CD4-positive, alpha-beta T cell treated with Interleukin-10 for 1 hour (primary cell): ENCODE data around the gene CPN1.

Source experiments
- DNase-seq: peaks from one replicate; pipeline ENCODE4 v3.0.0-alpha.2; 2020

The CPN1 gene

GRCh38 chr10:100075426-100076220 lies 6.0 kb downstream of the CPN1 start:
- DNase-seq, result no peak

DNA sequence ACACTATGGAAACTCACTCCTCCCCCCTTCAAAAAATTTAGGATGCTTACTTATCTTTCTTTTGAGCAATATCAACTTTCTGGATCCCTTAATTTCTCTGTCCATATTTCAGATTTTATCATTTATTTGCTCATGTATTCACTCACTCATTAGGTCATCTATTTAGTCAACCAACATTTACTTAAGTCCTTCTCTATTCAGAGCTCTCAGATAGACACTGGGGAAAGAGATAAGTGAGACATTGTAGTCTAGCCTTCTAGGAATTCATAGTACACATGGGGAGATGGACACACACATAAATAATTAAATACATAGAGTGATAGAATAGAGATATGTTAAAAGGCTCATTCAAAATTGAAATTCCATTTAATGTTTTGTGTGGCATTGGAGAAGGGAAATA lies 9.2 kb downstream of the CPN1 start:
- DNase-seq, result no peak

DNA sequence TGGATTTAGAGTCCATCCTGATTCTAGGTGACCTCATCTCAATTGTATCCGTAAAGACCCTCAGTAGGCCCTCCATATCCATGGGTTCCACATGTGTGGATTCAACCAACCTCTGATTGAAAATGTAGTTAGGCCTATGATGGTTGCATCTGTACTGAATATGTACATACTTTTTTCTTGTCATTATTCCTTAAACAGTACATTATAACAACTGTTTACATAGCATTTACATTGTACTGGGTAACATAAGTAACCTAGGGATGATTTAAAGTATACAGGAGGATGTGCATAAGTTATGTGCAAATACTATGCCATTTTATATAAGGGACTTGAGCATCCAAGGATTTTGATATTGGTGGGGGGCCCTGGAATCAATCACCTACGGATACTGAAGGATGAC lies 10.1 kb downstream of the CPN1 start:
- DNase-seq, result no peak

GRCh38 chr10:100067466-100067865 lies 14.2 kb downstream of the CPN1 start:
- no peak for DNase-seq

- DNase-seq, result no peak
Observed at GRCh38 chr10:100065084-100065660, 16.5 kb downstream of the CPN1 start.

DNA sequence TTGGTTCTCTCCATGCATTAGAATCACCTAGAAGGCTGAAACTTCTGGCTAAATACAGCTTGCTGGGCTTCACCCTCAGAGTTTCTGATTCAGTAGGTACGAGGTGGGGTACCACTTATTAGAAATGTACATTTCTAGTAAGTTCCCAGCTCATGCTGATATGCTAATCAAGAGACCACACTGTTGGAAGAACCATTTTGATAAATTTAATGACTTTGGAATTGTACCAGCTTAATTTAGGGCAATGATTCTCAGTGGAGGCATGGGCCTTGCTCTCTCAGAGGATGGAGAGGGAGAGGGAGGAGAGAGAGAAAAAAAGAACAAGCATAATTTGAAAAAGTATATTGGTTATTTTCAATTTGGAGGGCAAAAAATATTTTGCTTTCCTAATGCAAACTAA lies 20.3 kb downstream of the CPN1 start:
- DNase-seq, result no peak

DNA sequence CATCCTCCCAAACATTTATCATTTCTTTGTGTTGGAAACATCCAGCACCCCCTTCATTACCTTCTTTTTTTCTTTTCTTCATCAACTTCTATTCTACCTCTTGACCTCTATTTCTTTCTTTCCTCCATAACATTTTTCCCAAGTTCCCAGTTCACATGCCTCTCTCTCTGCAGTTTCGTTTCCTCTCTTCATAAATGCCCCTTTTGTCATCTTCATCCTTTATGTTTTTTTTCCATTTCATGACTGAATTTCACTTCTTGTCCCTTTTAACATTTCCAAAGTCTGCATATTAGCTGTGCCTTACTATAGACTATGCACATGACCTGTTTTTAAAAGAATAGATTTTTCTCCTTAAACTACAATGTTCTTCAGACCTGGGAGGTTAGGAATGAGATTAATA lies 23.7 kb downstream of the CPN1 start:
- DNase-seq, result no peak

DNA sequence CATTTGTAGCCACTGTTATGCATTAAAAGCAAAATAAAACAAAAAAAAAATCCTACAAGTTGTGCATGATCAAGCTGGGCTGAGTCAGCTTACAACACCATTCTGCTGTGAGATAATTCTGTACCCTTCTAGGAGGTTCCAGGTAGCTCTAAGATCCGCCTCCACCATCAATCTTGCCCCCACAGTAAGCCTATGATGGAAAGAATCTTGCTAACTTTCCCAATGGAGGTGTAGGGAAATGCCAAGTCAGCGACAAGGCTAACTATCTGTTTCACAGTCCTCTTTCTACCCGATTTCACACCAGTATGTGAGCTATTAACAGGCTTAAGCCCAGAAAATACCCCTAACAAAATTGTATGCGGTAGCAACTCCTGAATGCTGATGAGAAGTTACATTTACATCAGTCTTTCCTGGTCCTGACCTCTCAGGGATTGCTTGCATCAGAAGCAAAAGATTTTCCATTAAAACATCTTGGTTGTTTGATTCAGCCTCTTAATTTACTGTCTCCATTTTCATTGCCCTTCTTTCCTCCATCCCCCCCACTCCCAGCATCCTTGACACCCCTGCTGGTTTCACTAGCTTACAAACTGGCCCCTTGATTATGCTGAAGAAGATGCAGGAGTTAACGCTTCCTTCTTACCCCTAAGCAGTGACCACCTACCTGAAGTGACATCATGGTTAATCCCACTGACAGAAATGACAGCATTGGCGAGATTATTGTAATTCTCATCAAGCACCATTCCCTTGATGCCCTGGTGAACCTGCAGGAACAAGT lies 27.8 kb downstream of the CPN1 start:
- no peak for DNase-seq

GRCh38 chr10:100046021-100046486 lies 35.6 kb downstream of the CPN1 start:
- DNase-seq, result peak; percentile 74

GRCh38 chr10:100045592-100045991 lies 36.1 kb downstream of the CPN1 start:
- DNase-seq, result no peak

- no peak for DNase-seq
Observed at GRCh38 chr10:100043796-100044195, 37.9 kb downstream of the CPN1 start.

DNA sequence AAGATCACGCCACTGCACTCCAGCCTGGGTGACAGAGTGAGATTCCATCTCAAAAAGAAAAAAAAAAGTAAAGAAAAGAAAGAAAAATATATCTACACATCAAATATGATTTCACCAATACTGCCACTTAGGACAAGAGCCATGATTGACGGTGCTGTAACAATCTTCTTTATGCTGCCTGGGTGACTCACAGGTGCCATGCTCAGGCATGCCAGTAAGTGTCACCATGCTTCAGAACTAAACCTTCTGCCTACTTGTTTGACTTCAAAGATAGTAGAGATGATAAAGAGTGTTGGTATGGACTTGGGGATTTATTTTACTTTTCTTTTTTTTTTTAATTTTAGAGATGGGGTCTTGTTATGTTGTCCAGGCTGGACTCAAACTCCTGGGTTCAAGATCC lies 38.3 kb downstream of the CPN1 start:
- DNase-seq, result no peak

GRCh38 chr10:100041306-100042002 lies 40.2 kb downstream of the CPN1 start:
- no peak for DNase-seq

DNA sequence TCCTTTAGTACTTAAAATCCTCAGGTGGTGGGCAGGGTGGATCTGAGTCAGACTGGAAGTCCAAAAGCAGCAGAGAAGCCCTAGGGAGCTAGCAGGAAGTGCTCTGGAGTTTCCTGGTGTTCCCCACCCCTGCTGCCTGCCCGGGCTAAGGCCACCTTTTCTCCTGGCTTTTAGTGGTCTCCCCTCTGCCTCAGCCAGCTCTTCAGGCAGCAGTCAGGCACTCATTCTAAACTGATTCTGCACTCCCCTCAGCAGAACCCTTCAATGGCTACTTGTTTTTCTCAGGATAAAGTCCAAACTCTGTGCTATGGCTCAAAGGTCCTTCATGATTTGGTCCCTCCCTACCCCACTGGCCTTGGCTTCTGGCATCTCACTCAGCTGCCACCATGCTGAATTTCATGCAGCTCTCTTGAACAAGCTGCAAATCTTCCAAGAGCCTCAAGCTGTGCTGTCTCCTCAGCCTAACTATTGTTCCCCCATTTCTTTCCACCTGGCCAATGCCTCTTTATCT lies 43.1 kb downstream of the CPN1 start:
- DNase-seq, result no peak

DNA sequence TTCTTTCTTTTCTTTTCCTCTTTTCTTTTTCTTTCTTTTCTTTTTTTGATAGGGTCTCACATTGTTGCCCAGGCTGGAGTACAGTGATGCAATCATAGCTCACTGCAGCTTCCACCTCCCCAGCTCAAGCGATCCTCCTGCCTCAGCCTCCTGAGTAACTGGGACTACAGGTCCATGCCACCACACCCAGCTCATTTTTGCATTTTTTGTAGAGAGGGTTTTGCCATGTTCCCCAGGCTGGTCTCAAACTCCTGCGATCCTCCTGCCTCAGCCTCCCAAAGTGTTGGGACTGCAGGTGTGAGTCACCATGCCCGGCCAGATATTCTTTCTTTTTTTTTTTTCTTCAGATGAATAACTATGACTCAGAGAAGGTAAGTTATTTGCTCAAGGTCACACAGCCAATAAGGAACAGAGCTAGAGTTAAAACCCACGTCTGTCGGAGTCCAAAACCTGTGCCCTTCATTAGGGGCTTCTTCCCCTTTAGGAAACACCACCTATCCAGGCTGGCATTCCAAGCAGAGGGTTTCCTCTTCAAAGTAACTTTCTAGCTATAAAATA lies 43.8 kb downstream of the CPN1 start:
- no peak for DNase-seq

- no peak for DNase-seq
Observed at GRCh38 chr10:100036850-100037249, 44.8 kb downstream of the CPN1 start.

- no peak for DNase-seq
Observed at GRCh38 chr10:100033766-100034418, 47.8 kb downstream of the CPN1 start.

DNA sequence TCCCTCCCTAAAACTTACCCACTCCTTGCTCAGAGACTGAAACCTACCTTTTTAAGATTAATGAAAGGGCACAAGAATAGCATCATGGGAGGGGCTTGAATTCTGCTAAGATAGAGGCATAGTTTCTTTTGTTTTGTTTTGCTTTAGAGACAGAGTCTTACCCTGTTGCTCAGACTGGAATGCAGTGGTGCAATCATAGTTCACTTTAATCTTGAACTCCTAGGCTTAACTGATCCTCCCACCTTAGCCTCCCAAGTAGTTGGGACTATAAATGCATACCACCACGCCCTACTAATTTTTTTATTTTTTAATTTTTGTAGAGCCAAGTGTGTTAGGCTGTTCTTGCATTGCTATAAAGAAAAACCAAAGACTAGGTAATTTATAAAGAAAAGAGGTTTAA lies 54.3 kb downstream of the CPN1 start:
- no peak for DNase-seq

GRCh38 chr10:100025576-100025975 lies 56.1 kb downstream of the CPN1 start:
- DNase-seq, result no peak

DNA sequence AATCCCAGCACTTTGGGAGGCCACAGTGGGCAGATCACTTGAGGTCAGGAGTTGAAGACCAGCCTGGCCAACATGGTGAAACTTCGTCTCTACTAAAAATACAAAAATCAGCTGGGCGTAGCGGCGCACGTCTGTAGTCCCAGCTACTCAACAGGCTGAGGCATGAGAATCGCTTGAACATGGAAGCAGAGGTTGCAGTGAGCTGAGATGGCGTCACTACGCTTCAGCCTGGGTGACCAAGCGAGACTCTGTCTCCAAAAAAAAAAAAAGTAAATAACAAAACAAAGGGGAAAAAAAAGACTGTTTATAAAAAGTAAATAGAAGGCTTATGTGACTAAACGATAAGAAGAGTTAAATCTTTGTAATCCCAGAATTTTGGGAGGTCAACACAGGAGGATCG lies 56.9 kb downstream of the CPN1 start:
- no peak for DNase-seq

DNA sequence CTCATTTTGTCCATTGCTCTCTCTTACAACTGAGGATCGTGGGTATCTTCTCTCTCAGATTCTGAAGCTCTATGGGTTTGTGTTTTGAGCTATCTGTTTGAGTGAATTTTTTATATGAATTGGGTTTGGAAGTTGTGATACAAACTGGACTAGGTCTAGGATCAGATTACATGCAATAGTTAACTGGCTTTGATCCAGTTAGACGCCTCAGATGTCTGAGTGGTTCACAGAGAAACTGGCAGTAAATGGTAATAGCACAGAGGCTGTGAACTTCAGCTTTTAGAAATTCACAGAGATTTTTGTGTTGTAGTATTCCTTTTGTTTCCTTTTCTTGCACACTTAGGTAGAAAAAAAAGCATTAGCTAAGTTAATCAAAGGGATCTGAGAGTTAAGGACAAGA lies 59.3 kb downstream of the CPN1 start:
- DNase-seq, result no peak

DNA sequence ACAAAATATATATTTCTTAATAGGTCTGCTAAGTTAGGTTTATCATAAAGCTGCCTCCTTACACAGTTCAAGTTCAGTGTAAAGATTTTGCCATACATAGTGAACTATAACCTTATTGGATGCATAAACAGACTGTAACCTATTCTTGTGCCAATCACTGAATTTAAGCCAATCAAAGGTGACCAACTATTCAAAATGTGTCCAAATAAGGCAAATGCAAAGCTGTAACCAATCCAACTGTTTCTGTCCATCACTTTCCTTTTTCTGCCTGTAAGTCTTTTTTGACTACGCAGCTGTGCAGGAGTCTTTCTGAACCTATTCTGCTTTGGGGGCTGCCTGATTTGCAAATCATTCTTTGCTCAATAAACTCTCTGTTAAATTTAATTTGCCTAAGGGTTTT lies 60.3 kb downstream of the CPN1 start:
- no peak for DNase-seq
